Measurements from ENCODE around the gene GSK3B.
"Not testable (repeated sequence)": the region's sequence is repeated elsewhere in the genome, so short reads cannot be mapped to it uniquely, and the experiment has no call there.

DNA sequence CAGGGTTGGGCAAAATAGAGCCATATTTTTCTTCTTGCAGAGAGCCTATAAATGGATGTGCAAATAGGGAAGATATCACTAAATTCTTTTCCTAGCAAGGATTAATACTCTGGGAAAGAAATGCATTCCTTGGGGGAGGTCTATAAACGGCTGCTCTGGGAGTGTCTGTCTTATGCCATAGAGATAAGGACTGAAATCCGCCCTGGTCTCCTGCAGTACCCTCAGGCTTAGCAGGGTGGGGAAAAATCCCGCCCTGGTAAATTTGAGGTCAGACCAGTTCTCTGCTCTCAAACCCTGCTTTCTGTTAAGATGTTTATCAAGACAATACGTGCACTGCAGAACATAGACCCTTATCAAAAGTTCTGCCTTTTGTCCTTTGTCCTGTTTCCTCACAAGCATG, 205.6 kb downstream of the GSK3B start:
- TF ChIP-seq, protein P1, sequence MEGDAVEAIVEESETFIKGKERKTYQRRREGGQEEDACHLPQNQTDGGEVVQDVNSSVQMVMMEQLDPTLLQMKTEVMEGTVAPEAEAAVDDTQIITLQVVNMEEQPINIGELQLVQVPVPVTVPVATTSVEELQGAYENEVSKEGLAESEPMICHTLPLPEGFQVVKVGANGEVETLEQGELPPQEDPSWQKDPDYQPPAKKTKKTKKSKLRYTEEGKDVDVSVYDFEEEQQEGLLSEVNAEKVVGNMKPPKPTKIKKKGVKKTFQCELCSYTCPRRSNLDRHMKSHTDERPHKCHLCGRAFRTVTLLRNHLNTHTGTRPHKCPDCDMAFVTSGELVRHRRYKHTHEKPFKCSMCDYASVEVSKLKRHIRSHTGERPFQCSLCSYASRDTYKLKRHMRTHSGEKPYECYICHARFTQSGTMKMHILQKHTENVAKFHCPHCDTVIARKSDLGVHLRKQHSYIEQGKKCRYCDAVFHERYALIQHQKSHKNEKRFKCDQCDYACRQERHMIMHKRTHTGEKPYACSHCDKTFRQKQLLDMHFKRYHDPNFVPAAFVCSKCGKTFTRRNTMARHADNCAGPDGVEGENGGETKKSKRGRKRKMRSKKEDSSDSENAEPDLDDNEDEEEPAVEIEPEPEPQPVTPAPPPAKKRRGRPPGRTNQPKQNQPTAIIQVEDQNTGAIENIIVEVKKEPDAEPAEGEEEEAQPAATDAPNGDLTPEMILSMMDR (IDR thresholded peaks at IDR 0.05; ENCODE audit: poor library complexity) = not testable (repeated sequence)
- TF ChIP-seq EZH2 (IDR thresholded peaks at IDR 0.05; ENCODE audit: borderline replicate concordance) = not testable (repeated sequence)

All from hepatocyte (in vitro differentiated cells).